GM19324 (cell line): Measurements from ENCODE around the gene CLIP3.
"Not testable (repeated sequence)": the region's sequence is repeated elsewhere in the genome, so short reads cannot be mapped to it uniquely, and the experiment has no call there.

Experiments
- ATAC-seq: cut with Tn5 transposase; IDR thresholded peaks from one replicate; pipeline ENCODE4 v1.9.1; 2021; ENCODE audit warnings: mild to moderate bottlenecking, moderate library complexity; ENCODE audit not compliant: unreplicated experiment, low FRiP score

Gene CLIP3

DNA sequence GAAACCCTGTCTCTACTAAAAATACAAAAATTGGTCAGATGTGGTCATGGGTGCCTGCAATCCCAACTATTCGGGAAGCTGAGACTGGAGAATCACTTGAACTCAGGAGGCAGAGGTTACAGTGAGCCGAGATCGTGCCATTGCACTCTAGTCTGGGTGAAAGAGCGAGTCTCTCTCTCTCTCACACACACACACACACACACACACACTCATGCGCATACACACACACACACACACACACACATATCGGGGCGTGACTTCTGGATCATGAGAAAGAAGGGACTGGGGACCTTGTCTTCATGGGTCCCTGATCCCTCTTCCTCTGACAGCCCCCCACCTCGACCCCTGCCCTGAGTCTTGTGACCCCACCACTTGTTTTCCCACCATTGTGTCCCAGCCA, 49.5 kb downstream of the CLIP3 start:
- no peak for ATAC-seq

DNA sequence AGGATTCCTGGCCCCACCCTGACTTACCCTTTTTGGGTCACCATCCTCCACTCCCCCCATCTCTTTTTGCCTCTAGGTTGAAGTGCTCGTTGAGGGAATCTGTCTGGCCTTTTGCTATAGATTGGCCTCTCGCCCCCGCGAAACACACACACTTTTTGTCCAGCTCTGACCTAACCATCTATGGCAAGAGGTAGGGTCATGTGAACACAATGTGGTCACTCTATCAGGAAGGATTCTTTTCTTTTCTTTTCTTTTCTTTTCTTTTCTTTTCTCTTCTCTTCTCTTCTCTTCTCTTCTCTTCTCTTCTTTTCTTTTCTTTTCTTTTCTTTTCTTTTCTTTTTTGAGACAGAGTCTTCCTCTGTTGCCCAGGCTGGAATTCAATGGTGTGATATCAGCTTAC, 51.7 kb downstream of the CLIP3 start:
- not testable (repeated sequence) for ATAC-seq

DNA sequence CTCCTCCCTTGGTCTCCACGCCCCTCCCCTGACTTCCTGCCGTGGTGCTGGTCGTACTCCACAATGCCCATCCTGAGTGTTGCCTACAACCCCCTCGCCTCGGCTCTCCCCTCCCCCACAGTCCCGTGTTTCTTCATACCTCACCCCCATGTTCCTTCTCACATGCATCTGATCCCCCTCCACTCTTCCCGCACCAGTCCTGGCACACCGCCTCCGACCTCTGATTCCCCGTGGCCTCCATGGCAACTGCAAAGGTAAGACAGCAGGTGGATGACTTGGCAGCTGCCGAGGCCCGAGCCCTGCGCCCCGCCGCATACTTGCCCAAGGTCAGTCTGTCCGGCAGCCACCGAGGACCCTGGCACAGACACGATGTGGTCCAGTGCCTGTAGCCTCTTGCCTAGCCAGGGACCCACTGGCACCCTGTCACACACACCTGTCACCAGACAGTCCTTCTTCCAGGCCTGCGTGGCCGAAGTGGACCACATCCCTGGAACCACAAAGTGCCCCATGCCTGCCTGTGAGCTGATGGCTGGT, 53.8 kb downstream of the CLIP3 start:
- ATAC-seq, result no peak

DNA sequence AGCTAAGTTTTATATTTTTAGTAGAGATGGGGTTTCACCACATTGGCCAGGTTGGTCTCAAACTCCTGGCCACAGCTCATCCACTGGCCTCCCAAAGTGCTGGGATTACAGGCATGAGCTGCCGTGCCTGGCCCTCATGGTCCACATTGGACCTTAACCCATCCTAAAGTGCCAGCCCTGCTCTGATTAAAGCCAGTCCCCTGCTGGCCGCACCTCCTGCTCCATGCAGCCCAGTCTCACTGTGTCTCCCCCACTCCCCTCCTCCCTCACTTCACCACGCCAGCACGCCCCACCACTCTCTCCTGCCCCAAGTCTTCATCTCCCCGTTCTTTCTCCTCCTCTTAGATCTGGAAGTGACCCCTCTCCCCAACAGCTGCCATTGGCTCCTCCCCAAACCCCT, 54.4 kb downstream of the CLIP3 start:
- no peak for ATAC-seq

DNA sequence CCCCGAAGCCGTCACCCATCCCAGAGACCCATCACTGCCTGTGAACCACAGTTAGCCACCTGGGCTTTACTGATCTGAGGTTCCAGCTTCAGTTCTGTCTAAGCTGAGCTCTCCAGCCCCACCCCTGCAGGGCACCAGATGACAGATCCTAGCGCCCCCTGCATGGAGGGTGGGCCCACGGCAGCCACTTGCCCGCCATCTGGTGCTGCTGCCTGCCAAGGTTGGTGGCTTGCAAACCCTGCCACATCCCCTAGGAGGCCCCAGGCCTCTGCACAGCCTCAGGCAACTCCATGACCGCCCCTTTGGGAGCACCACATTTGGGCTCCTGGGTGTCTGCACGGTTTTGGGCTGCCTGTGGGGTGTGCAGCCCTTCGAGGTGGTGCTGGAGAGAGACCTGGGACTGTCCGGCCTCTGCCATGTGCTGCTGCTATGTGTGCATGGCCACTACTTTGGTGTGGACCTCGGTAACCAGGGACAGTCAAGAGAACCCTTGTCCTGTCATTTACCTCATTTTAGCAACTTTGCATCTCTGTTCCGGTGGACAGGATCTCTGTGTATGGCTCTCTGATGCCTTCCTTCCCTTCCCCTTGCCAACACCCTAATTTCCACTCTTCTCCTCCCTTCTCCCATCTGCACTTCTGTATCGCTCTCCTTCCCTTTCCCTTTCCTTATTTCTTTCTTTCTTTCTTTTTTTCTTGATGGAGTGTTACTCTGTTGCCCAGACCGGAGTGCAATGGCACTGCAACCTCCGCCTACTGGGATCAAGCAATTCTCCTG, 55.0 kb downstream of the CLIP3 start:
- no peak for ATAC-seq

DNA sequence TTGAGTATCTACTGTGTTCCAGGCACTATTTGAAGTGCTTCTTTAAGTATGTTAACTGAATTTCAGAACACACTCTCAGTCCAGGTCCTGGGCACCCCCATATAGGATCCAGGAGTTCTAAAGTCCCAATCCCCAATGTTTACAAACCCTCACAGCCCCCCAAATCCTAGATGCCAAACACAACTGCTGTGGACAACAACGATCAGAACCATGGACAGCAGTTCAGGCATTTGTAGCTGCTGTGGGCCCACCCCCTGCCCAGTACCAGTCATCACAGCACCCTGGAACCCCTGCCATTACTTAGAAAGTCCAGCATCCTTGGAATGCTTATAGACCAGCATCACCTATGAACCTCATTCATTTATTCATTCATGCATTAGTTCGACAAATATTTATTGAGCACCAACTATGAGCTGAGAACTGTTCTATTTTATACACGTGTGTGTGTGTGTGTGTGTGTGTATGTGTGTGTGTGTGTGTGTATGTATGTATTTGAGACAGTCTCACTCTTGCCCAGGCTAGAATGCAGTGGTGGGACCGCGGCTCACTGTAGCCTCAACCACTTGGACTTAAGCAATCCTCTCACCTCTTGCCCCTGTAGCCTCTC, 57.0 kb downstream of the CLIP3 start:
- no peak for ATAC-seq

DNA sequence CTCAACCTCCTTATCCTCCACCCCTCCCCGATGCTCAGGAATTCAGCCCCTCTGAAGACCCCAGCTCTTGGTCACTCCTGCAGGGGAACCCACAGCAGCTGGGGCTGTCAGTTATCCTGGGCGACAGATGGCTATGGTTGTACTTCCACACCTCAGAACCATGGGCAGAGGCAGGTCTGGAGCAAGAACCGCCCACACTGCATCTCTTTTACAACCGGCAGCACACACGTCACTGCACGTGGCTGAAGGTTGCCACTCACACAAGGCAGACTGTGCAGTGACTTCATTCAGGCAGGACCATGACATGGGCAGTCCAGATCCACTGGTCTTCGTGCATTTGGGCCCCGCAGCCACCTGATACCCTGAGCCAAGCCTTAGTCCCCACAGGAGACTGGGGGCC, 59.2 kb downstream of the CLIP3 start:
- ATAC-seq, result no peak

DNA sequence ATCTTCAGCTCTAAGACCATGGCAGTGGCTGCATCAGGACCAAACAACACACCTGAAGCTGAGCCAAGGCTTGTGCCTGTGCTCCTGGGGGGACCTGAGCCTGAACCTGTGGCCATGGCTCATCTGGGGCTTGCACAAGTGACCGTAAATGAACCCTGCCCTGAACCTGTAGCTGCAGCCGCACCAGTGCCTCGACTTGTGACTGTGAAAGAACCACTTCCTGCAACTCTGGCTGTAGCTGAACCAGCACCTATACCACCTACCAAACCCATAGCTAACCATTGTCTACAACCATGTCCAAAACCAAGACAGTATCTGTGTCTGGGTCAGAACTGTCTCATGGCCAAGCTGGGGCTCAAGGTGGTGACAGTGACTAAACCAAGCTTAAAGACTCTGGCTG, 65.9 kb downstream of the CLIP3 start:
- ATAC-seq, result no peak
